ENCODE measurements around the gene DPYSL3. TPM values are rescaled to one million over a fixed set of nuclear protein-coding genes. Genes with fewer than 3 reads are reported as not detected.
"Not testable (repeated sequence)": the region's sequence is repeated elsewhere in the genome, so short reads cannot be mapped to it uniquely, and the experiment has no call there.

DPYSL3 gene
- 89.6 and 157 TPM in 2 replicates for total RNA-seq (ENCODE audit: low replicate concordance)

GRCh38 chr5:147509710-147510651 is at the start of gene DPYSL3:
Gene DPYSL3, minus strand, starts transcription at chr5:147510068. Its CDS starts 210 bp downstream, at chr5:147509858.
- DNase-seq (ENCODE audit: low read depth): peak; percentile 84
- H3K4me3 ChIP-seq (ENCODE audit: low read depth, low read length): peak within 1 kb of the TSS; percentile 98
- peak; percentile 52 for TF ChIP-seq CTCF (IDR thresholded peaks at IDR 0.05; ENCODE audit: insufficient read depth, low read length)

- DNase-seq (ENCODE audit: low read depth): peak; percentile 91
- no peak overlapping the region for H3K4me3 ChIP-seq (ENCODE audit: low read depth, low read length)
- TF ChIP-seq CTCF (IDR thresholded peaks at IDR 0.05; ENCODE audit: insufficient read depth, low read length): peak; percentile 83
These were observed 49.0 kb upstream of the DPYSL3 start for GRCh38 chr5:147558826-147559225.

DNA sequence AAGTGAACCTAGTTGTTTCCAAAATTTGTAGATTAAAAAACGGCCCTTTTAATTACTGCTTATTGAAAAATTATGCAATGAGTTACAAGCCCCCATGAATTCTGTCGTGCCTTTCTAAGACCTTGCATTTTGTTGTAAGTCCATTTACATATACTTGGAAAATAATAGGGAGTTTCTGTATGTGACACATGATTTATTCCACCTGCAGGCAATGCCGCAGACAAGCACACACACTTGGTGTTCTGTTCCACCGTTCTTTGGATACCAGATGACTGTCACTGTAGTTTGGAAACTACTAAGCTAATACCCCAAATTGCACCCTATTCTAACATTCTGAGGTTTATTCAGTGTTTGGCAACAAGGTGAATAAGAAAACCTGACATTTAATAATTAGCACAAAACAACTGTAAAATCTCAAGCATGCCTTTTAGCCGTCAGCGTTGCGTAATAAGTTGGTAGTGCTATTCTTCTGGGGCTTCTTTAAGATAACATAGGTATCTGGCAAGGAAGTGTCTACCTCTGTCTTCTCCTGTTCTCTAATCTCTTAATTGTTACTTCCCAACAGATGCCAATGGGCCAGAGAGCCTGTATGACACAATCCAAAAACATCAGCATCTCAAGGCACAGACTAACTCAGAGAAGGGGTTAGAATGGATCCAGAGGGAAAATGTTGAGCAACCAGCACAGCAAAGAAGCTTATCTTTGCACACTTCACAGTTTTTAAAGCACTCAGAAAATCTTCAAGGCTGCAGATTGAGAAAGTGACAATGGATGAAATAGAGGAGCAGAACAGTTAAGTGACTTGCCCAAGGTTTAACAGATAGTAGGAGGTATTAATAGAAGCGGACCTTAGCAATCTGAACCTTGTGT is 48.2 kb upstream of the DPYSL3 start:
- no peak overlapping the region for H3K4me3 ChIP-seq (ENCODE audit: low read depth, low read length)
- DNase-seq (ENCODE audit: low read depth): peak; percentile 89
- no peak for TF ChIP-seq CTCF (IDR thresholded peaks at IDR 0.05; ENCODE audit: insufficient read depth, low read length)

GRCh38 chr5:147555176-147555575 is 45.3 kb upstream of the DPYSL3 start:
- no peak for TF ChIP-seq CTCF (IDR thresholded peaks at IDR 0.05; ENCODE audit: insufficient read depth, low read length)
- no peak for DNase-seq (ENCODE audit: low read depth)
- H3K4me3 ChIP-seq (ENCODE audit: low read depth, low read length): no peak overlapping the region

DNA sequence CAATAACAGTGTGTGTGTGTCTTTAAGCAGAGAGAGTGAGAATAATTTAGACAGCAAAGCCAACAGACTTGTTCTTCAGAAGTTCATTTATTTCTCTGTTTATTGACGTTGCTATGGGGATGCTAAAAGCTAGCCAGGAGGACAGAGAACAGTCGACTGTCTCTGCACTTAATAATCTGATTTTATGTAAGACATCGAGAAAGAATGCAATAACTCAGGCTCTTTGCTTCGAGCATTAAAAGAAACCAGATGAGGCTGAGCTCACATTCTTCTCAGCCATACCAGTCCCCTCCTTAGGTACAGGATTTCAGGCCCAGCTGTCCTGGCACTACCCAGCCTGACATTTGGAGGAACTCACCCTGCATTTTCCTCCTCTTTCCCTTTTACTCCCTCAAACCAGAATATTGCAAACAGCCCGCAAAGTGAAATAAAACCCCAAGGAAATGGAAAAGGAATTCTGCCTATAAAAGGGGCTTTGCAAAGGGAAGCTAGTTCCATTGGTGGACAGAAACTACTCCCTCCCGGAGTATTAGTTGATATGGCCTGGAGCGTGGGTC is 44.5 kb upstream of the DPYSL3 start:
- peak overlapping the region; percentile 31 for H3K4me3 ChIP-seq (ENCODE audit: low read depth, low read length)

DNA sequence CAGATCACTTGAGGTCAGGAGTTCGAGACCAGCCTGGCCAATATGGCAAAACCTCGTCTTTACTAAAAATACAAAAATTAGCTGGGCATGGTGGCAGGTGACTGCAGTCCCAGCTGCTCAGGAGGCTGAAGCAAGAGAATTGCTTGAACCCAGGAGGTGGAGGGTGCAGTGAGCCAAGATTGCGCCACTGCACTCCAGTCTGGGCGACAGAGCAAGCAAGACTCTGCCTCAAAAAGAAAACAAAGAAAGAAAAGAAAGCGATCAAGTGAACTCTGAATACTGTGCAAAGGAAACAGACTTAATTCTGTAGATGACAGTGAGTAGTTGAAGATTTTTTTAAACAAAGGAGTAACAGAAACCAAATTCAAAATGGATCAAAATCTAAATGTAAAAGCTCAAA is 43.9 kb upstream of the DPYSL3 start:
- peak overlapping the region; percentile 31 for H3K4me3 ChIP-seq (ENCODE audit: low read depth, low read length)
- not testable (repeated sequence) for DNase-seq (ENCODE audit: low read depth)

More for the DNA sequence above, 44.5 kb upstream of the DPYSL3 start:
- peak; percentile 91 for DNase-seq (ENCODE audit: low read depth)
- TF ChIP-seq CTCF (IDR thresholded peaks at IDR 0.05; ENCODE audit: insufficient read depth, low read length): no peak

Measured in fibroblast of the aortic adventitia (primary cell).